Fibroblast of skin of abdomen (primary cell): ENCODE data around the gene KANK4.
A peak's percentile ranks its signal among the peaks of the same experiment; 100 is the strongest.
"Not testable (repeated sequence)": the region's sequence is repeated elsewhere in the genome, so short reads cannot be mapped to it uniquely, and the experiment has no call there.

Experiments used
- DNase-seq: peaks from one replicate; pipeline ENCODE4 v3.0.0-alpha.2; 2013

Gene KANK4

DNA sequence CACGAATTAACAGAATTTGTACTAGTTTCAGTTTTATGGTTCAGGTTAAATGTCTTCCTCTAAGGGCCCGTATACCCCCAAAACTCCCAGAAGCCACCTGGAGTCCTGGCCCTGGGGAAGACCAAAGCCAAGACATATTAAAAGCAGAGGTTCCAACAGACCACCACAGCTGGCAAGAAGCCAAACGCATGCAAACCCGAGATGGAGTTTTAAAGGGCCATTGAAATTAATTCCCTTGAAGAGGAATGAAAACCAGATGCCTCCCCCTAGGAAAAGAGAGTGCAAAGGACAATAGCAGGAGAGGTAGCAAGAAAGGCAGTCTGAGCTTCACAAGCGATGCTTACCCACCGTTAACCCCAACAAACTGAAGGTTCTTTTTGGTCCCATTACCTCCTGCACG, 48.1 kb downstream of the KANK4 start:
- DNase-seq = no peak

DNA sequence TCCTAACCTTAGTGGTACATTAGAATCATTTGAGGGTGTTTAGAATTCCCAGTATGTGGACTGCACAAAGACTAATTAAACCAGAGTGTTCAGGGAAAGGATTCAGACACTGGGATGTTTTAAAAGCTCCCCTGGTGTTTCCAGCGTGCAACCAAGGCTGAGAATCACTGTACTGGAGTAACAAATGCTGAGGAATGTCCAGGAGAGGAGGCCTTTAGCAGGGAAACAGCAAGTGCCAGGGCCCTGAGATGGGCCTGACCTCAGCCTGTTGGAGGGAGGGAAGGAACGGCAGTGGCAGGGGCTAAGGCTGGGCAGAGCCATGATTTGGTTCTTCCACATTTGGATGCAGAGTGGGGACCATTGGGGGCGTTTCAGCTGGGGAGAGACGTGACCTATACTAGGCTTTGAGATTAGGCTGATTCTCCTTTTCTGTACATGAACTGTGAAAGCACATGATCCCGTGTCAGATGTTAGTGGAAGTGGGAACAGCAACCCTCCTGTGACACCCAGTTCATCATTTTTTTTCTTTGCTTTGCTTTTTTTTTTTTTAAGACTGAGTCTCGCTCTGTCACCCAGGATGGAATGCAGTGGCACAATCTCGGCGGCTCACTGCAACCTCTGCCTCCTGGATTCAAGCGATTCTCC, 49.3 kb downstream of the KANK4 start:
- DNase-seq = no peak

DNA sequence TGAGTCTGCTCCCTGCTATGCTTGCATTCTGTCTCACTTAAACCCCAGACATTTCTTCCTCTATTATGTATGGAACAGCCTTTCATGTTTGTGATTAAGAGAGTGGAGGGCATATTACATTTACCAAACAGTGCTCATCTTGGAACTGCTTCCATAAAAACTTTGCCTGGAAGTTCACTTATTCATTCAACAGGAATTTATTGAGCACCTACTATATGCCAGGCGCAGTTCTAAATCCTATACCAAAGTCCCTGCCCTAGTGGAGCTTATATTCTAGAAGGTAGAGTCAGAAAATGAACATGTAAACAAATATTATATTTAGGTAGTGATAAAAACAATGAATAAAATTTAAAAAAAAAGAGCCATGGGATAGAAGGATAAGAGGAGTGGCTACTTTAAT, 49.8 kb downstream of the KANK4 start:
- DNase-seq = no peak

DNA sequence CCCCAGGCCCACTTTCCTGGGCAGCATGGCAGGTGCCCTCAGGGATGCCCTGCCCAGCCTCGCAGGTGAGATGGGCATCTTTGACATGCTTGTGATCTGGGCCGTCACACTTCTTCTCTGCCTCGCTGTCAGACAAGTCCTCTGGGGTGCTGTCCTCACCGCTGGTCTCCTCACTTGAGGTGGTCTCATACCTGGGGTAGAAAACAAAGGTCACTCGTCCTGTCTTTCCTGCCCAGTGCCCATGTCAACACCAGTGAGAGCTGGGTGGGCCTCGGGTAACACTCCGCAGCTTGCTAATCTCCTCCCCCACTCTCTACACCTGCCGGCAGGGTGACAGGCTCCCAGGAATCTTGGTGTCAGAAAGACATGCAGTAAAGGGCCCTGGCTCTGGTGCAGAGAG, 50.9 kb downstream of the KANK4 start:
- no peak for DNase-seq

DNA sequence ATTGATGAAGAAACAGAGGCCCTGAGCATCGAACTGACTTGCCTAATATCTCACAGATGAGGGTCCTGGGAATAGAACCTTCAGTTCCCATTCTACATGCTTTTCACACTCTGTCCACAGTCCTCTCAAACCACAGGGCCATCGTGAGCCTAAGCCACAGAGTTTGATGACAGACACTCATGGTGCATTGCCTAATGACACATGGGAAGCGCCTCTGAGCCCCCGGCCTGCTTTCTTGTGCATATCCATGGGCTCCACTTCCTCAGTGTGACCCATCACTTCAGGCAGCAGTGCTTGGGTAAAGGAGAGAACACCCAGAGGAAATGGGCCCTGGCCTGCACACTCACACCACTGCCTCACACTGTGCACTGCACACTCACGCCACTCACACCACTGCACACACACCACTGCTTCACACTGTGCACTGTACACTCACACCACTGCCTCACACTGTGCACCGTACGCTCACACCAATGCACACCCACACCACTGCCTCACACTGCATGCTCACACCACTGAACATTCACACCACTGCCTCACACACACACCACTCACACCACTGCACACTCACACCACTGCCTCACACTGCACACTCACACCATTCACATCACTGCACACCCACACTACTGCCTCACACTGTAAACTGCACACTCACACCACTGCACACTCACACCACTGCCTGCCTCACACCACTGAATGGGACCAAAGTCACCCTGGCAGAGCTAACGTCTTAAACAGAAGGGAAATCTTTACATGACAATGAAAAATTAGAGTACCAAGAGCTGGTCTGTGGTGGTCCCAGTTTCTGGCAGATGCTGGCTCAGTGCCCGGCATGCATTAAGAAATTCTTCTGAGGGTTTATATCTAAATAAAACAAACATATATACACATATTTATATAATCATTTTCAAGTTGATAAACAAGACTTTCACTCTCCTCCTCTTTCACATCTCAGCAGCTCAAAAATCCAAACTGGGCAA, 53.0 kb downstream of the KANK4 start:
- DNase-seq = no peak

DNA sequence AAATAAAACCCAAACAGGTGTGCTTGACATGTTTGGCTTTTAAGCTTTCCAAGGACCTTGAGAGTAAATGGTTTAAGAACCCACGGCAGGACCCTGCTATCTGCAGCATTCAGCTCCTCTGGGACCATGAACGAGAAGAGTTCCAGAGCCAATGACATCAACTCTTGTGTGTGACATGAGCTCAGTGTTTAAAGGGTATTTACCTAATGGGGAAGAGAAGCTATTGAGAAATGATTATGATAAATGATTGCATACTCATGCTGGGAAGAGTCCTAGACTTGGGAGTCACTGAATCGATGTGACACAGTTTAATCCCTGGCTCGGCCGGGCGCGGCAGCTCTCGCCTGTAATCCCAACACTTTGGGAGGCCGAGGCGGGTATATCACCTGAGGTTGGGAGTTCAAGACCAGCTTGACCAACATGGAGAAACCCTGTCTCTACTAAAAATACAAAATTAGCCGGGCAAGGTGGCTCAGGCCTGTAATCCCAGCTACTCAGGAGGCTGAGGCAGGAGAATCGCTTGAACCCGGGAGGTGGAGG, 55.4 kb downstream of the KANK4 start:
- no peak for DNase-seq

DNA sequence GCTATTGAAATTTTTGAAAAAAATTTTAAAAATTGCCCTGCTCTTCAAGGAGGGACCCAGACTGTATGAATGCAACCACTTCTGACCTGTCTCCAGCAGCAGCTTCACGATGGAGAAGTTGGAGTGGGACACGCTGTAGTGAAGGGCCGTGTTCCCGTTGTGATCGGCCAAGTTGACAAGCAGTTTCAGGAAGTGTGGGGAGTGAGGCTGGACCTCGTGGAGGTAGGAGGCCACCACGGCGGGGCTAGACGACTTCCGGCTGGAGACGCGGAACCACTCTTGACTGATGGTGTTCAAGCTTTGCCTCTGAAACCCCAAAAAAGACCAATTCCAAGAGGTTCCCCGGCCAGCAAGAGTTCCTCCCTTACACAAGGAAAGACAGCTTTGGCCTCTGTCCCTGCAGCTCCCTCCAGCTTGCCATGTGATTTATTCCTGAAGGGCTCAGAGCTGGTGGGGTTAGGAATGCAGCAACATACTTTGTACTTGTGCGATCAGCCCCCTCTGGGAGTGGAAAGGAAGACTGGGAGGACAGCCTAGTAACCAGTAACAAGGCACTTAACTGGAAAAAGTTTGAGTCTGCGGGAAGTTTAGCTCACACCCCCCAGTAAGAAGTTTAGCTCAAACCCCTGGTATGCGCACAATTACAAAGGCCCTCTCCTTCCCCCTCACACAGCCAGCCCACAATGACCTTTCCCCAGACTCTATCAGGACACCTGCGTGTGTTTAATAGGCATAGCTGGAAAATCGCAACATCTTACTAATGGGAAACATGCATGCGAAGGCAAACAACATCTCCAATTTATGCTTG, 56.0 kb downstream of the KANK4 start:
- DNase-seq = peak; percentile 37

DNA sequence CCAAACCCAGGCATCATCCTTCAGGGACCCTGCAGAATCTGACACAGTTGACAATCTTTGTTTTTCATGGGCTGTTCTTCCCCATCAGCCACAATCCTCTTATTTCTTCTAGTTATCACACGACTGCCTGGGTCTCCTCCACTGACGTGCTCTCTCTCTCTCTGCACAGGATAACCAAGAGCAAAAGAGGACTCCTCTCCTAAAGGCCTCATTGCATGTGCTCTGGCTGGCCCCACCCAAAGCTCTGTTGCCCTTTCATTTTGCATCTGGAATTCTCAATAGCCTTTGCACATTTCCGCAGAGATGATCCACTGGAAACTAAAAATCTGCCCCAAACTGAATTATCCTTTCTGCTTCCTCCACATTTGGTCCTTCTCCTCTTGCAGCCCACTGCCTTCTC, 58.5 kb downstream of the KANK4 start:
- no peak for DNase-seq

DNA sequence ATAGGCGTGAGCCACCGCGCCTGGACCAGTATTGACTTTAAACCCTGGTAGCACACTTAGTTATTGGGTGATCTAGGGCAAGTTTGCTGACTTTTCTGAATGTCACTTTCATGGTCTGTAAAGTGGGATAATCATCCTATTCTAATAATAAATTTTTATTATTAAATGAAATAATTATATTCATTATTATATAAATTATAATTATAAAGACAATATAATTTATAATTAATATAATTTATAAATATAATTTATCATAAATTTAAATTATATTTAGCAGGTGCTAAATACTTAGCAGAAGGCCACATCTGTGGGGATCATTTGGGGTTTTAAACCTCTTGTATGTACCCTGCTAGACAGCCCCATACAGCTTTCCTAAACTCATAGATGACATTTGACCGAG, 59.7 kb downstream of the KANK4 start:
- DNase-seq = no peak

DNA sequence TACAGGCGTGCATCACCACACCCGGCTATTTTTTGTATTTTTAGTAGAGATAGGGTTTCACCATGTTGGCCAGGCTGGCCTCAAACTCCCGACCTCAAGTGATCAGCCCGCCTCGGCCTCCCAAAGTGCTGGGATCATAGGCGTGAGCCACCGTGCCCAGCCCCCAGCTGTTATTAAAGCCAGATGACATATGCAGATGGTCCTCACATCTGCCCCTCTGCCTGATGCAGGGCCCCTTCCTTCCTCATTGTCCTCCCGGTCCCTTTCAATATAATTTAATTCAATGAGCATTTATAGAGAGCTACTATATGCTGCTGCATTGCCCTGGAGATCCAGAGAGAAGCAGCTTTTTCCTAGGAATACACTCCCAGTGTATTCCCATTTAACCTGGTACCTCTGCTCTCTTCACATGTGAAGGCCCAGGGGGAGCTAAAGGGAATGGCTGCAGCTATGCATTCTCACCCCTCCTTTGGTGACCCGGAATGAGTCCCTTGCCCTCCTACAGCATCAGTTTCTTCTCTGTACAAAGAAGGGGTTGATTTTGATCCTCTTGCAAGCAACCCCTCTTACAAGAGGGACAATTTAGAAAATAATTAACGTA, 69.0 kb downstream of the KANK4 start:
- DNase-seq = no peak

DNA sequence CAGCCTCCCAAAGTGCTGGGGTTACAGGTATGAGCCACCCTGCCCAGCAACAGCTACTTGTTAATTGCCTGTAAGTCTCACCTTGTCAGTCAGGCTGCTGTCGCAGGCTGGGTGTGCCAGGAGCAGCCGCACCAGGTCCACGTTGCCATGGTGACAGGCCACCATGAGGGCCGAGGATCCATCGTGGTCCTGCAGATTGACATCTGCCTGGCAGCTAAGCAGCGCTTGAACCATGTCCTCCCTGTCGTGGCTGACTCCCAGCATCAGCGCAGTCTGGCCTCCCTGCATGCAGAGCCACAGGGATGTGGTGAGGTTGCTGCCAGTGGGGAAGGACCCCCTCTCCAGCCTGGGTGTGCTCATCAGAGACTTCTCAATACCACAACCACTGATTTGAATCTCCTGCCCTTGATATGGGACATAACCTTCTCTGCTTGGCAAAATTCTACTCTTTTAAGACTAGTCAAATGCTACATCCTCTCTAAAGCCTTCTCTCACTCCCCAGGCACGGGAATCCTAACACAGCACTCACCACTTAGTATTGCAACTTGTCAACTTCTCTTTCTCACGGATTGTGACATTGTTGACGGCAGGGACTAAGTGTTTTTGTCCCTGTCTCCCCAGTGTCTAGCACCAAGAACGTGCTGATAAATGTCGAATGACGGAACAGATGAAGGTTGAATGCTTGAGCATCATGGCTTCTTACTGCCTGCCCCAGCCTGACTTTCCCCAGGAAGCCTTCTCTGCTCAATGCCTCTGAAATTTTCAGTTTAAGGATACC, 71.7 kb downstream of the KANK4 start:
- no peak for DNase-seq

DNA sequence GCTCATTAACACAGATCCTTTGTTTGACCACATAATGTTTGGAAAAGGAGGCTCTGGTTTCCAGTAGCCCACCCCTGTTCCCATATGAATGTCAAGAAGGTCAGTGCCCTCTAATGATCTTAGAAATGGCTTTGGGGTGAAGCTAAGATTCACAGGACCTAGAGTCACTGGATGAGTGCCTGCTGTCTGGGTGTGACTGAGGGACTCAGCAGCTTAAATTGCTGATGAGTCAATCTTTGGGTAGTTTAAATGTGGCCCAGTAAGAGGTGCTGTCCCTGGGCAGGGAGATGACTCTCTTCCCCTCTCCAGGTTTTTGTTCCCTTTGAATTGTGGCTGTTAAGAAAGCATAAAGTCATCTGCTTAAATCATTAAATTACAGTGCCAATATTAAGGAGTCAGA, 74.0 kb downstream of the KANK4 start:
- DNase-seq = no peak

DNA sequence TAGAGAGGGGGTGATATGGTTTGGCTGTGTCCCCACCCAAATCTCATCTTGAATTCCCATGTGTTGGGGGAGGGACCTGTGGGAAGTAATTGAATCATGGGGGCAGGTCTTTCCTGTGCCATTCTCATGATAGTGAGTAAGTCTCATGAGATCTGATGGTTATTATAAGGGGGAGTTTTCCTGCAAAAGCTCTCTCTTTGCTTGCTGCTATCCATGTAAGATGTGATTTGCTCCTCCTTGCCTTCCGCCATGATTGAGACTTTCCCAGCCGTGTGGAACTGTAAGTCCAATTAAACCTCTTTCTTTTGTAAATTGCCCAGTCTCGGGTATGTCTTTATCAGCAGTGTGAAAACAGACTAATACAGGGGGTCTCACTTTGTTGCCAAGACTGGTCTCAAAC, 74.9 kb downstream of the KANK4 start:
- DNase-seq = not testable (repeated sequence)

DNA sequence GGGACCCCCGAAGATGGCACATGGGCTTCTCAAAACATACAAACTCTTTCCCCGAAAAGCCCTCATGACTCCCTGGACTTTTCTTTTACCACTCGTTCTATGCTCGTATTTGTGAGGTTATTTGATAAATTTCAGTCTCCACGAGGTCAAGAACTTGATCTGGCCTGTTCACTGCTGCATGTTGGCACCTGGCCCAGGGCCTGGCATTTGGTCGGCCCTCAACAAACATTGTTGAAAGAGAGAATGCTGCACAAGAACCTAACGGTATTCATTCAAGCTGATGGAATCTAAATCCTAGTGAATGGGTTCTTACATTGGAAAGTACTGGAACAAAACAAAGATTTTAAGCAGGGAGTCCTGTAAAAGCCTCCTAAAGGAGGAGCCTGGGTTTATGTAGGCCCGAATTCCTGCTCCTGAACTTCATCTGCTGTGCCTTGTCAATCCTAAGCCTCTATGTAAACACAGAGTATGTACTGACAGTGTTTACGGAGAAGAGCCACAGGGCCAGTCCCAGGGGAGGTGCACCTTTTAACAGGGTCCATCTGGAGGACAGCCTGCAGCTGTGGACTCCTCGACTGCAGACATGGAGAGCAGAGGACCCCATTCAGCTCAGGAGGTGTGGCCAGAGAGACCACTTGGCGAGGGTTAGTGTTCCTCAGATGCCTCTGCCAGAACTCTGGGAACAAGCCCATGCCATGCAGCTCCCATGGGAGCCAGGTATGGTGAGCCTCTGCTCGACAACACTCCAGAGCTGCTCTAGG, 77.7 kb downstream of the KANK4 start:
- DNase-seq = no peak

DNA sequence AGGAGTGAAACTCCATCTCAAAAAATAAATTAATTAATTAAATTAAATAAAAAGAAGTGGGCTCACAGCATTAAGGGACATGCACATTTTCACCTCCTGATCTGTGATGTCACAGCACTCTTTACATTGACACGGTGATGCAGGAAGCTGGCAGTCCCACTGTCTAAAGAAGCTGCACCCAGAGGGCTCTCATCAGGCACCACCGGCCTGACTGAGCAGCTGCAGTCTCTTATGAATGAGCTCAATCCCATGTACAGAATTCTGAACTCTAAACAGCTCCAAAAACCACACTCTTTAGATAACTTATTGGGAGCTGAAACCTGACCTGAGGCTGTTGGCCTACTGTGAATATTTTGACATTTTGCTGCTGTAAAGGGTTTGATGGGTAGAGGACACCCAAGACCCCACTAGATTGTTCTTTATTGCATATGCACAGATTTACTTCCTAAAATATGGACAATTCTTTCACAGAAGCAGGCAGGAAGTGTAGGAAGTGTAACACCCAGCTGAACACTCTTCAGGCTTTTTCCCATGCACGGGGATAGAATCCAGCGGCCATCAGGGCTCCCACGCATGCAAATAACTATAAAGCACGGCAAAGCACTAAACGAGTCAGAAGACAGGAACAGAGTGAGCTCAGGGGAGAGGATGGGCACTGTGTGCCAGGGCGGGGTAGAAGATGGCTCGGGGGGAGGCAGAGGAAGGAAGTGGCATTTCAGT, 78.4 kb downstream of the KANK4 start:
- no peak for DNase-seq

DNA sequence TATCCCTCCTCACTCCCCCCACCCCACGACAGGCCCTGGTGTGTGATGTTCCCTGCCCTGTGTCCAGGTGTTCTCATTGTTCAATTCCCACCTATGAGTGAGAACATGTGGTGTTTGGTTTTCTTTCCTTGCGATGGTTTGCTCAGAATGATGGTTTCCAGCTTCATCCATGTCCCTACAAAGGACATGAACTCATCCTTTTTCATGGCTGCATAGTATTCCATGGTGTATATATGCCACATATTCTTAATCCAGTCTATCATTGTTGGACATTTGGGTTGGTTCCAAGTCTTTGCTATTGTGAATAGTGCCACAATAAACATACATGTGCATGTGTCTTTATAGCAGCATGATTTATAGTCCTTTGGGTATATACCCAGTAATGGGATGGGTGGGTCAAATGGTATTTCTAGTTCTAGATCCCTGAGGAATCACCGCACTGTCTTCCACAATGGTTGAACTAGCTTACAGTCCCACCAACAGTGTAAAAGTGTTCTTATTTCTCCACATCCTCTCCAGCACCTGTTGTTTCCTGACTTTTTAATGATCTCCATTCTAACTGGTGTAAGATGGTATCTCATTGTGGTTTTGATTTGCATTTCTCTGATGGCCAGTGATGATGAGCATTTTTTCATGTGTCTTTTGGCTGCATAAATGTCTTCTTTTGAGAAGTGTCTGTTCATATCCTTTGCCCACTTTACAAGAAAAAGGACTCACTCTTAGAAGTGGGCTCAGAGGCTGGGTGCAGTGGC, 79.4 kb downstream of the KANK4 start:
- DNase-seq = not testable (repeated sequence)

DNA sequence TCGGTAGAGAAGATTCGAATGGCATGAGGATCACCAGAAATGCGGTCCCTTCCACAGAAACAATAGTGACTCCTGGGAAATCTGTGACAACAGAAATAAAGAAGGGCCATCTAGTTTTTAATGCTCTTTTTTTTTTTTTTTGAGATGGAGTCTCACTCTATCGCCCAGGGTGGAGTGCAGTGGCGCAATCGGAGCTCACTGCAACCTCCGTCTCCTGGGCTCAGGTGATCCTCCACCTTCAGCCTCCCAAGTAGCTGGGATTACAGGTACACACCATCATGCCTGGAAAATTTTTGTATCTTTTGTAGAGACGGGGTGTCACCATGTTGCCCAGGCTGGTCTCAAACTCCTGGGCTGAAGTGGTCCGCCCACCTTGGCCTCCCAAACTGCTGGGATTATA, 80.7 kb downstream of the KANK4 start:
- DNase-seq = no peak

DNA sequence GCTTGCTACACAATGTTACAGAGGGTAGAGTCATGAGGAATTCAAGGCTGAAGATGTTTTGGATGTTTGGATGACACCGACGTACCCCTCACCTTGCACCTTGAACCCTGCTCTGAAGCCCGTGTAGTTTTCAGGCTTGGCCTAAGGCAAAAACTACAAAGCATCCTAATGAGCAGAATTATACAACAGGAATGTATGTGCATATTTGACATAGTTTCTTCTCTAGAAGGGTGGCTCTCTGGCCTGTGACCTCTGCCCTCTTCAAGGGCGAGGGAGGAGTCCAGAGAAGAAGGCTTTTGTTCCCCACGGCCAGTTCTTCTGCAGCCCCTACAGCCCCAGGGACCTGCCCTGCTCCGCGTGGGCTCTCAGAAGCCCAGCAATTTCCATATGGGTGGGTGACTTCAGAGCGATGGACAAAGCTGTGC, 81.3 kb downstream of the KANK4 start:
- no peak for DNase-seq

DNA sequence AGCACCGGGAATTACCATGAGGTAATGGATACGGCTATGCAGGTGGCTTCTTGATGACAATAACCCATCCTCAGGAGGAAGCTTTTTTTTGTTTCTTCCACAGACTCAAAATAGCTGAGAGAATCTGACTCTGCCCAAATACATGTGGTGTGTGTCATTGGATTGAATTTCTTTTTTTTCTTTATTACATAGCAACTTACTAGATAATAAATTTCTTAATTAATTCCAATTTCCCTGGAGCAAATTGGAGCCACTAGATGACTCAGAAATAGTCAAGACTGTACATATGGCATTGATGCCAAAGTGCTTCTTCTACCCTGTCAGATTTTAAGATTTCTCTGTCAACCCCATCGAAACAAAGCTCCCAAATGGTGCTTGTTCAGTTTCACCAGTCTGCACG, 81.9 kb downstream of the KANK4 start:
- peak; percentile 14 for DNase-seq
